Astrocyte (in vitro differentiated cells and primary cell): ENCODE data around the gene SOHLH1. TPM values are rescaled to one million over a fixed set of nuclear protein-coding genes. Genes with fewer than 3 reads are reported as not detected.
"Not testable (repeated sequence)": the region's sequence is repeated elsewhere in the genome, so short reads cannot be mapped to it uniquely, and the experiment has no call there.

Source experiments
- DNase-seq: peaks from one replicate; pipeline ENCODE4 v3.0.0-alpha.2; 2010; ENCODE audit warnings: low read depth
- FAIRE-seq: peaks from 2 replicates; lab custom pipeline; 2011; peaks lifted over from hg19 to GRCh38; lab: Jason Lieb, UNC
- H2AFZ ChIP-seq: 2 replicates; pipeline ENCODE4 v1.6.0; 2012; ENCODE audit warnings: low read depth, low read length, inconsistent platforms
- H3K27ac ChIP-seq: 2 replicates; pipeline ENCODE4 v1.5.1; 2011; ENCODE audit warnings: low read depth, low read length, inconsistent platforms
- H3K27me3 ChIP-seq: 2 replicates; pipeline ENCODE4 v1.6.0; 2011; ENCODE audit warnings: low read length, inconsistent platforms; ENCODE audit not compliant: insufficient read depth
- H3K36me3 ChIP-seq: 2 replicates; pipeline ENCODE4 v1.5.1; 2011; ENCODE audit warnings: low read length, inconsistent platforms; ENCODE audit not compliant: insufficient read depth
- H3K4me1 ChIP-seq: 2 replicates; pipeline ENCODE4 v1.5.1; 2011; ENCODE audit warnings: low read length, inconsistent platforms; ENCODE audit not compliant: insufficient read depth
- H3K4me2 ChIP-seq: 2 replicates; pipeline ENCODE4 v1.6.0; 2012; ENCODE audit warnings: low read length, inconsistent platforms
- H3K4me3 ChIP-seq: 2 replicates; pipeline ENCODE4 v1.5.1; 2011; ENCODE audit warnings: low read depth, mild to moderate bottlenecking, low read length, inconsistent platforms; ENCODE audit not compliant: insufficient read depth
- H3K79me2 ChIP-seq: 2 replicates; pipeline ENCODE4 v1.6.0; 2012; ENCODE audit warnings: mild to moderate bottlenecking, low read length, inconsistent platforms; ENCODE audit not compliant: insufficient read depth
- H3K9ac ChIP-seq: 2 replicates; pipeline ENCODE4 v1.6.0; 2012; ENCODE audit warnings: mild to moderate bottlenecking, low read length, inconsistent platforms
- H3K9me3 ChIP-seq: 2 replicates; pipeline ENCODE4 v1.5.1; 2012; ENCODE audit warnings: low read depth, mild to moderate bottlenecking, low read length, inconsistent platforms; ENCODE audit not compliant: insufficient read depth
- H4K20me1 ChIP-seq: 2 replicates; pipeline ENCODE4 v1.6.0; 2012; ENCODE audit warnings: low read length, inconsistent platforms; ENCODE audit not compliant: insufficient read depth
- H3K27ac Mint-ChIP-seq: one replicate; pipeline ENCODE4 v1.8.0; 2021; ENCODE audit warnings: mild to moderate bottlenecking, mixed read lengths; ENCODE audit not compliant: unreplicated experiment
- H3K27me3 Mint-ChIP-seq: one replicate; pipeline ENCODE4 v1.8.0; 2021; ENCODE audit warnings: low read depth, mixed read lengths; ENCODE audit not compliant: unreplicated experiment
- H3K36me3 Mint-ChIP-seq: one replicate; pipeline ENCODE4 v1.8.0; 2021; ENCODE audit warnings: low read depth, mixed read lengths; ENCODE audit not compliant: unreplicated experiment
- H3K4me1 Mint-ChIP-seq: one replicate; pipeline ENCODE4 v1.8.0; 2021; ENCODE audit warnings: low read depth, mixed read lengths; ENCODE audit not compliant: unreplicated experiment
- H3K4me3 Mint-ChIP-seq: one replicate; pipeline ENCODE4 v1.8.0; 2021; ENCODE audit warnings: mild to moderate bottlenecking, moderate library complexity, mixed read lengths; ENCODE audit not compliant: unreplicated experiment
- H3K9me3 Mint-ChIP-seq: one replicate; pipeline ENCODE4 v1.8.0; 2021; ENCODE audit warnings: mild to moderate bottlenecking, mixed read lengths; ENCODE audit not compliant: unreplicated experiment
- CTCF ChIP-seq: IDR thresholded peaks from 2 replicates; pipeline ENCODE4 v1.5.1; 2011; ENCODE audit warnings: low read depth, mild to moderate bottlenecking, inconsistent platforms, low read length, moderate library complexity; ENCODE audit not compliant: insufficient read depth
- EZH2 ChIP-seq: IDR thresholded peaks from 2 replicates; pipeline ENCODE4 v1.6.1; 2012; ENCODE audit warnings: mild to moderate bottlenecking, low read length, inconsistent platforms; ENCODE audit not compliant: insufficient read depth
- total RNA-seq: library from RNA; stranded (reverse); gene quantifications from 2 replicates; pipeline ENCODE4 v1.2.1, GENCODE V29; 2021

Gene SOHLH1
- total RNA-seq, 1 donor from 2014 or later = not detected

GRCh38 chr9:135669616-135670285, 29.5 kb downstream of the SOHLH1 start:
- Mint-ChIP-seq H3K4me3 (no peak overlapping the region), H3K36me3 (peaks cover 7% of the 10 kb centered on the region), H3K4me1 (no peaks in the 10 kb centered on the region), H3K27me3 (peaks cover 18% of the 10 kb centered on the region), H3K27ac (no peak overlapping the region), H3K9me3 (peaks cover 9% of the 10 kb centered on the region)
- FAIRE-seq (no peak), DNase-seq (no peak)
- H3K79me2 ChIP-seq = no peaks in the 10 kb centered on the region
- no peaks in the 10 kb centered on the region for H3K4me1 ChIP-seq
- no peak overlapping the region for H3K9ac ChIP-seq
- no peak overlapping the region for H3K27ac ChIP-seq
- TF ChIP-seq CTCF (no peak), EZH2 (no peak)
- no peaks in the 10 kb centered on the region for H3K36me3 ChIP-seq
- no peak overlapping the region for H3K4me3 ChIP-seq
- H3K27me3 ChIP-seq = no peaks in the 10 kb centered on the region
- H4K20me1 ChIP-seq = no peaks in the 10 kb centered on the region
- no peaks in the 10 kb centered on the region for H3K9me3 ChIP-seq
- no peak overlapping the region for H3K4me2 ChIP-seq
- H2AFZ ChIP-seq = no peak overlapping the region

DNA sequence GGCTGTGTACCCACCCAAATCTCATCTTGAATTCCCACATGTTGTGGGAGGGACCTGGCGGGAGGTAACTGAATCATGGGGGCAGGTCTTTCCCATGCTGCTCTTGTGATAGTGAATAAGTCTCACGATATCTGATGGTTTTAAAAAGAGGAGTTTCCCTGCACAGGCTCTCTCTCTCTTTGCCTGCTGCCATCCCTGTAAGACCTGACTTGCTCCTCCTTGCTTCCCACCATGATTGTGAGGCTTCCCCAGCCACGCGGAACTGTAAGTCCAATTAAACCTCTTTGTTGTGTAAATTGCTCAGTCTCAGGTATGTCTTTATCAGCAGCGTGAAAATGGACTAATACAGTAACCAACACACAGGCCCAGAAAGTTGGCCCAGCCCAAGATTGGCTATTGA, 30.3 kb downstream of the SOHLH1 start:
- H3K4me3 ChIP-seq, H3K9ac ChIP-seq, H2AFZ ChIP-seq, H3K36me3 Mint-ChIP-seq, H3K79me2 ChIP-seq, H3K4me3 Mint-ChIP-seq, H3K4me1 Mint-ChIP-seq, DNase-seq, H3K27ac Mint-ChIP-seq, H3K27ac ChIP-seq, H3K27me3 ChIP-seq, H3K4me2 ChIP-seq, H3K9me3 ChIP-seq, H3K4me1 ChIP-seq, H3K36me3 ChIP-seq, FAIRE-seq, H3K9me3 Mint-ChIP-seq, H4K20me1 ChIP-seq: not testable (repeated sequence)
- peaks cover 18% of the 10 kb centered on the region for H3K27me3 Mint-ChIP-seq

- no peak overlapping the region for H3K4me3 Mint-ChIP-seq
- FAIRE-seq = no peak
- Histone ChIP-seq H3K9ac (no peak overlapping the region), H2AFZ (no peak overlapping the region), H3K4me3 (no peak overlapping the region), H3K4me2 (no peak overlapping the region), H3K36me3 (no peaks in the 10 kb centered on the region), H3K79me2 (no peaks in the 10 kb centered on the region), H3K4me1 (no peaks in the 10 kb centered on the region), H4K20me1 (no peaks in the 10 kb centered on the region), H3K27ac (no peak overlapping the region), H3K9me3 (no peaks in the 10 kb centered on the region), H3K27me3 (no peaks in the 10 kb centered on the region)
- H3K27me3 Mint-ChIP-seq = peaks cover 18% of the 10 kb centered on the region
- no peak for DNase-seq
- H3K9me3 Mint-ChIP-seq = peaks cover 9% of the 10 kb centered on the region
- peaks cover 7% of the 10 kb centered on the region for H3K36me3 Mint-ChIP-seq
- H3K27ac Mint-ChIP-seq = no peak overlapping the region
- TF ChIP-seq EZH2 = no peak
- no peak for TF ChIP-seq CTCF
- no peaks in the 10 kb centered on the region for H3K4me1 Mint-ChIP-seq
Measured at GRCh38 chr9:135667463-135668001, 31.7 kb downstream of the SOHLH1 start.
